Caco-2 (cell line): ENCODE results near the gene DDT. TPM values are rescaled to one million over a fixed set of nuclear protein-coding genes. Genes with fewer than 3 reads are reported as not detected.
A peak's percentile ranks its signal among the peaks of the same experiment; 100 is the strongest.

Experiments used
- BruUV-seq: library from RNA; stranded (reverse); fragments of 400-500 nt; replicated peaks from 2 replicates; lab custom pipeline; 2021; lab: Mats Ljungman, UMichigan
- CTCF ChIA-PET: fragments of 300-600 bp; sonication (Branson Sonifier 250); formaldehyde crosslinking; loops from one replicate; lab custom pipeline; 2022; ENCODE audit warnings: antibody characterized with exemption; lab: Charles Lee
- POLR2A ChIA-PET: fragments of 300-600 bp; sonication (Branson Sonifier 250); formaldehyde crosslinking; loops from one replicate; lab custom pipeline; 2022; ENCODE audit warnings: antibody characterized with exemption; lab: Charles Lee
- DNase-seq, 2 experiments: peaks; one replicate each; pipeline versions ENCODE4 v3.0.0 to v3.0.0-alpha.2; 2020 to 2022
- H3K27me3 ChIP-seq: replicated peaks from 2 replicates; pipeline ENCODE4 v1.6.0; 2011; ENCODE audit warnings: low read length; ENCODE audit not compliant: control insufficient read depth, insufficient read depth
- H3K36me3 ChIP-seq: 2 replicates; pipeline ENCODE4 v1.5.1; 2011; ENCODE audit warnings: low read length; ENCODE audit not compliant: control insufficient read depth, insufficient read depth
- H3K4me1 ChIP-seq: fragments of 250-450 bp; sonication (Bioruptor Pico); 2 replicates; pipeline ENCODE4 v1.5.1; 2020; ENCODE audit warnings: mild to moderate bottlenecking
- H3K4me3 ChIP-seq: 2 replicates; pipeline ENCODE4 v1.5.1; 2011; ENCODE audit warnings: low read depth, mild to moderate bottlenecking, control low read depth, low read length
- H3K9me3 ChIP-seq: fragments of 250-450 bp; sonication (Bioruptor Pico); 2 replicates; pipeline ENCODE4 v1.5.1; 2020; ENCODE audit warnings: mild to moderate bottlenecking, moderate library complexity
- H3K27ac Mint-ChIP-seq: one replicate; pipeline ENCODE4 v1.8.0; 2022; ENCODE audit warnings: mixed read lengths; ENCODE audit not compliant: unreplicated experiment
- H3K27me3 Mint-ChIP-seq: one replicate; pipeline ENCODE4 v1.8.0; 2022; ENCODE audit warnings: mixed read lengths; ENCODE audit not compliant: insufficient read depth, unreplicated experiment
- H3K36me3 Mint-ChIP-seq: one replicate; pipeline ENCODE4 v1.8.0; 2022; ENCODE audit warnings: mild to moderate bottlenecking, mixed read lengths; ENCODE audit not compliant: insufficient read depth, unreplicated experiment
- H3K4me1 Mint-ChIP-seq: one replicate; pipeline ENCODE4 v1.8.0; 2022; ENCODE audit warnings: low read depth, mixed read lengths; ENCODE audit not compliant: unreplicated experiment
- H3K4me3 Mint-ChIP-seq: one replicate; pipeline ENCODE4 v1.8.0; 2022; ENCODE audit warnings: mild to moderate bottlenecking, moderate library complexity, mixed read lengths; ENCODE audit not compliant: unreplicated experiment
- H3K9me3 Mint-ChIP-seq: one replicate; pipeline ENCODE4 v1.8.0; 2022; ENCODE audit warnings: mixed read lengths; ENCODE audit not compliant: unreplicated experiment
- intact Hi-C: fragments of 100-400 bp; cut with micrococcal nuclease; formaldehyde crosslinking; loops from one replicate; pipeline ENCODE4 v1.10.0; 2022; ENCODE audit not compliant: unreplicated experiment
- total RNA-seq: library from RNA; stranded (reverse); gene quantifications from 2 replicates; pipeline ENCODE4 v1.2.3, GENCODE V29; 2022
- TF ChIP-seq, protein P1 (sequence below), 2 experiments: fragments of 200-600 bp in 1 of 2; IDR thresholded peaks; 1 replicate in 1 of 2; 2 replicates in 1 of 2; pipeline versions ENCODE4 v1.5.1 to v1.8.0; 2011 to 2022; ENCODE audit warnings: antibody characterized with exemption in 1 of 2, control low read depth in 1 of 2, inconsistent platforms in 1 of 2, low read depth in 1 of 2, low read length in 1 of 2, mild to moderate bottlenecking in 1 of 2, moderate library complexity in 1 of 2; ENCODE audit not compliant: insufficient read depth in 1 of 2, severe bottlenecking in 1 of 2, unreplicated experiment in 1 of 2

DDT gene
- total RNA-seq, 1 experiment from 2014 or later: 123 TPM

DNA sequence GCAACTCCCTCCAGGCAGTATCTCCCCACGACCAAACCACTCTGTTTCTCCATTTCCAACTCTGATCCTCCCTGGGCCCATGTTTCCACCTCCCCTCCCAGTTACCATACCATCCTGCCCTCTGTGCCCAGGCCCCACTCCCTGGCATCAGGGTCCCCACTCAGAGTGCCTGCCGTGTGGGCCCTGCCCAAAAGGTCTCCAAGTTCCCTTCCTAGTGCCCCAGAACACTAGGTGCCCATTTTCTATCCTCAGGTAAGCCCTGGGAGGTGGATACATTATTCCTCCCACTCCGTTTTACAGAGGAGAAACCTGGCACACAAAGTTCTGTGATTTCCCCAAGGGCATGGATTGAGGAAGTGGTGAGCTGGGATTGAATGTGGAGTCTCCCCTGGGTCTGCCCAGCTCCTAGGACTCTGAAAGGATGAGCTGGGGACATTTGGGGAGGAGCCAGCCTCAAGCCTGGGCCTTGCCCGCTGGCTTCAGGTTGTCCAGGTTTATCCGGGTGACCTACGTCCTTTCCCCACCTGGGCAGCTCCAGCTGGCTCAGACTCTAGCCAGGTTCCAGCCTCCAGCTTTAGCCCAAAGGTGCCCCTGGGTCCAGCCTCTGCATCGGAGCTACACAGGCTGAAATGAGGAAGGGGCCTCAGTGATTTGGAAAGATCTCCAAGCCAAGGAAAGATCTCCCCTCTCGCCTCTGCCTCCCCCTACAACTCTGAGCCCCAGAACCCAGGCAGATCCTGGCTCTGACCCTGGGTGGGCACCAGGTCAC lies 33.2 kb upstream of the DDT start:
- Histone ChIP-seq H3K27me3 (no peaks in the 10 kb centered on the region), H3K4me3 (no peak overlapping the region), H3K4me1 (peaks cover 26% of the 10 kb centered on the region), H3K9me3 (peaks cover 11% of the 10 kb centered on the region; the same call in 1 of the 2 replicates), H3K36me3 (no peaks in the 10 kb centered on the region)
- peaks cover 12% of the 10 kb centered on the region for H3K9me3 Mint-ChIP-seq
- CTCF ChIA-PET: no interaction called here
- TF ChIP-seq, protein P1, sequence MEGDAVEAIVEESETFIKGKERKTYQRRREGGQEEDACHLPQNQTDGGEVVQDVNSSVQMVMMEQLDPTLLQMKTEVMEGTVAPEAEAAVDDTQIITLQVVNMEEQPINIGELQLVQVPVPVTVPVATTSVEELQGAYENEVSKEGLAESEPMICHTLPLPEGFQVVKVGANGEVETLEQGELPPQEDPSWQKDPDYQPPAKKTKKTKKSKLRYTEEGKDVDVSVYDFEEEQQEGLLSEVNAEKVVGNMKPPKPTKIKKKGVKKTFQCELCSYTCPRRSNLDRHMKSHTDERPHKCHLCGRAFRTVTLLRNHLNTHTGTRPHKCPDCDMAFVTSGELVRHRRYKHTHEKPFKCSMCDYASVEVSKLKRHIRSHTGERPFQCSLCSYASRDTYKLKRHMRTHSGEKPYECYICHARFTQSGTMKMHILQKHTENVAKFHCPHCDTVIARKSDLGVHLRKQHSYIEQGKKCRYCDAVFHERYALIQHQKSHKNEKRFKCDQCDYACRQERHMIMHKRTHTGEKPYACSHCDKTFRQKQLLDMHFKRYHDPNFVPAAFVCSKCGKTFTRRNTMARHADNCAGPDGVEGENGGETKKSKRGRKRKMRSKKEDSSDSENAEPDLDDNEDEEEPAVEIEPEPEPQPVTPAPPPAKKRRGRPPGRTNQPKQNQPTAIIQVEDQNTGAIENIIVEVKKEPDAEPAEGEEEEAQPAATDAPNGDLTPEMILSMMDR (IDR thresholded peaks at IDR 0.05; ENCODE audit: insufficient read depth in 1 of 2, low read depth in 1 of 2, low read length in 1 of 2, severe bottlenecking in 1 of 2, unreplicated experiment in 1 of 2): no peak
- H3K4me3 Mint-ChIP-seq: no peak overlapping the region
- H3K27ac Mint-ChIP-seq: peak overlapping the region; percentile 65
- no TSS peak for BruUV-seq
- peaks cover 20% of the 10 kb centered on the region for H3K4me1 Mint-ChIP-seq
- peaks cover 15% of the 10 kb centered on the region for H3K36me3 Mint-ChIP-seq
- POLR2A ChIA-PET: no interaction called here
- DNase-seq: no peak
- intact Hi-C loops: no loop called here
- no peaks in the 10 kb centered on the region for H3K27me3 Mint-ChIP-seq

DNA sequence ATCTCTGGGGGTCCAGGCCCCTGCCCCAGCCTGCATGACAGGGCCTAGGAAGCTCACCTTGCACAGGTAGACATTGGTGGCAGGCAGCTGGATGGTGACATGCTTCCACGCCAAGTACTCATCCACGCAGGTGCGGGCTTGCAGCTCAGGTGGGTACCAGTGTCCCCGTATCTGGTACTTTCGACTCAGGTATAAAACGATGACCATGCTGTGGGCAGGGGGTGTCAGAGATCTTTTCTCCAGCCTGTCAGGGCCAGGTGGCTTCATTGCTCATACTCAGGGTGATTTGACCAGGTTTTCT lies 32.6 kb upstream of the DDT start:
- H3K27ac Mint-ChIP-seq: peak overlapping the region; percentile 65
- peaks cover 11% of the 10 kb centered on the region; the same call in 1 of the 2 replicates for H3K9me3 ChIP-seq
- POLR2A ChIA-PET: no interaction called here

GRCh38 chr22:24006207-24006913 lies 32.1 kb upstream of the DDT start:
- ChIA-PET CTCF (interaction anchor here (0.6 to 1.1 kb wide), 2 partner anchors 10 to 149 kb away, joined by 3 to 5 read pairs; partner anchors contain the start of gene SLC2A11), POLR2A (no interaction called here)
- H3K27ac Mint-ChIP-seq: no peak overlapping the region
- intact Hi-C loops: no loop called here
- Histone ChIP-seq H3K4me3 (no peak overlapping the region), H3K36me3 (no peaks in the 10 kb centered on the region), H3K27me3 (no peaks in the 10 kb centered on the region), H3K4me1 (peaks cover 26% of the 10 kb centered on the region), H3K9me3 (peaks cover 11% of the 10 kb centered on the region; the same call in 1 of the 2 replicates)
- H3K4me1 Mint-ChIP-seq: peaks cover 20% of the 10 kb centered on the region
- BruUV-seq: no TSS peak
- H3K9me3 Mint-ChIP-seq: peaks cover 12% of the 10 kb centered on the region
- no peaks in the 10 kb centered on the region for H3K27me3 Mint-ChIP-seq
- DNase-seq: no peak
- peaks cover 13% of the 10 kb centered on the region for H3K36me3 Mint-ChIP-seq
- no peak overlapping the region for H3K4me3 Mint-ChIP-seq
- TF ChIP-seq, protein P1 (IDR thresholded peaks at IDR 0.05; ENCODE audit: insufficient read depth in 1 of 2, low read depth in 1 of 2, low read length in 1 of 2, severe bottlenecking in 1 of 2, unreplicated experiment in 1 of 2): no peak

More for the DNA sequence above, 32.6 kb upstream of the DDT start:
- H3K4me1 ChIP-seq: peaks cover 26% of the 10 kb centered on the region
- DNase-seq: no peak
- H3K4me3 ChIP-seq: no peak overlapping the region
- no peaks in the 10 kb centered on the region for H3K36me3 ChIP-seq
- CTCF ChIA-PET: interaction anchor here (1.1 kb wide), 1 partner anchor 149 kb away, joined by 5 read pairs; the partner anchor contains the start of gene SLC2A11
- Mint-ChIP-seq H3K9me3 (peaks cover 12% of the 10 kb centered on the region), H3K4me3 (no peak overlapping the region), H3K4me1 (peaks cover 20% of the 10 kb centered on the region), H3K27me3 (no peaks in the 10 kb centered on the region), H3K36me3 (peaks cover 15% of the 10 kb centered on the region)
- intact Hi-C loops: no loop called here
- no peaks in the 10 kb centered on the region for H3K27me3 ChIP-seq
- TF ChIP-seq, protein P1 (IDR thresholded peaks at IDR 0.05; ENCODE audit: insufficient read depth in 1 of 2, low read depth in 1 of 2, low read length in 1 of 2, severe bottlenecking in 1 of 2, unreplicated experiment in 1 of 2): no peak
- BruUV-seq: no TSS peak
